PC-3 (cell line): ENCODE measurements around the gene FGFBP3. TPM values are rescaled to one million over a fixed set of nuclear protein-coding genes. Genes with fewer than 3 reads are reported as not detected.

ENCODE experiments used
- ATAC-seq: fragments of 200-7000 bp; cut with Tn5 transposase; 2 replicates; pipeline ENCODE4 v1.9.1; 2020; ENCODE audit warnings: mild to moderate bottlenecking, moderate library complexity
- BruUV-seq: library from RNA; stranded (reverse); fragments of 400-500 nt; replicated peaks from 2 replicates; lab custom pipeline; 2021; lab: Mats Ljungman, UMichigan
- CTCF ChIA-PET: fragments of 300-600 bp; sonication (Branson Sonifier 250); formaldehyde crosslinking; loops from one replicate; lab custom pipeline; 2022; ENCODE audit warnings: antibody characterized with exemption; lab: Charles Lee
- POLR2A ChIA-PET: fragments of 300-600 bp; sonication (Branson Sonifier 250); formaldehyde crosslinking; loops from one replicate; lab custom pipeline; 2022; ENCODE audit warnings: antibody characterized with exemption; ENCODE audit not compliant: unreplicated experiment; lab: Charles Lee
- DNase-seq: peaks from one replicate; pipeline ENCODE4 v3.0.0-alpha.2; 2015
- H2AFZ ChIP-seq: fragments of 300-600 bp; sonication (generic); 2 replicates; pipeline ENCODE4 v1.6.0; 2016; ENCODE audit warnings: antibody characterized with exemption, low read length
- H3F3A ChIP-seq: fragments of 300-600 bp; sonication (generic); one replicate; pipeline ENCODE4 v1.6.0; 2017; ENCODE audit warnings: antibody characterized with exemption, low read length, control low read depth, mild to moderate bottlenecking; ENCODE audit not compliant: unreplicated experiment
- H3K27ac ChIP-seq: fragments of 300-600 bp; sonication (generic); 2 replicates; pipeline ENCODE4 v1.5.1; 2016; ENCODE audit warnings: mild to moderate bottlenecking, low read length
- H3K27me3 ChIP-seq: fragments of 300-600 bp; sonication (generic); 2 replicates; pipeline ENCODE4 v1.6.1; 2016; ENCODE audit warnings: low read length, mixed read lengths
- H3K36me3 ChIP-seq: fragments of 300-600 bp; sonication (generic); 2 replicates; pipeline ENCODE4 v1.6.1; 2016; ENCODE audit warnings: low read depth, mixed run types, low read length, mixed read lengths
- H3K4me1 ChIP-seq: fragments of 300-600 bp; sonication (generic); 2 replicates; pipeline ENCODE4 v1.5.1; 2016; ENCODE audit warnings: low read length; ENCODE audit not compliant: insufficient read depth
- H3K4me2 ChIP-seq: fragments of 300-600 bp; sonication (generic); 2 replicates; pipeline ENCODE4 v1.6.0; 2016; ENCODE audit warnings: low read length
- H3K4me3 ChIP-seq: fragments of 300-600 bp; sonication (generic); 2 replicates; pipeline ENCODE4 v1.5.1; 2016; ENCODE audit warnings: mild to moderate bottlenecking, low read length, mixed read lengths
- H3K79me2 ChIP-seq: fragments of 300-600 bp; sonication (generic); 2 replicates; pipeline ENCODE4 v1.6.1; 2017; ENCODE audit warnings: low read length, mixed read lengths
- H3K9ac ChIP-seq: fragments of 300-600 bp; sonication (generic); 2 replicates; pipeline ENCODE4 v1.6.0; 2016; ENCODE audit warnings: mild to moderate bottlenecking, low read length
- H3K9me2 ChIP-seq: fragments of 300-600 bp; sonication (generic); replicated peaks from 2 replicates; pipeline ENCODE4 v1.6.1; 2016; ENCODE audit warnings: mixed run types, low read length, mixed read lengths
- H3K9me3 ChIP-seq: fragments of 300-600 bp; sonication (generic); 2 replicates; pipeline ENCODE4 v1.6.1; 2016; ENCODE audit warnings: low read length, mixed read lengths
- H4K20me1 ChIP-seq: fragments of 300-600 bp; sonication (generic); 2 replicates; pipeline ENCODE4 v1.6.1; 2016; ENCODE audit warnings: low read length, mixed read lengths
- EZH2 ChIP-seq: fragments of 300-600 bp; sonication (generic); IDR thresholded peaks from one replicate; pipeline ENCODE4 v1.6.1; 2017; ENCODE audit warnings: antibody characterized with exemption, mild to moderate bottlenecking, low read length; ENCODE audit not compliant: unreplicated experiment
- EZH2phosphoT487 ChIP-seq: fragments of 300-600 bp; sonication (generic); IDR thresholded peaks from 2 replicates; pipeline ENCODE4 v1.6.1; 2018; ENCODE audit warnings: mild to moderate bottlenecking, antibody characterized with exemption, low read length, borderline replicate concordance
- intact Hi-C: fragments of 100-400 bp; cut with micrococcal nuclease; formaldehyde crosslinking; loops from 2 replicates; pipeline ENCODE4 v1.9.0; 2023
- total RNA-seq: library from RNA; depleted of rRNA; stranded (reverse); fragments of >200 nt; gene quantifications from 2 replicates; pipeline ENCODE4 v1.2.3, GENCODE V29; 2014
- TF ChIP-seq, protein P1 (sequence below): fragments of 300-600 bp; sonication (generic); conservative IDR thresholded peaks from 2 replicates; pipeline ENCODE4 v1.5.1; 2017; ENCODE audit warnings: antibody characterized with exemption, low read depth, mild to moderate bottlenecking, low read length

The FGFBP3 gene
- total RNA-seq, 1 experiment from 2014 or later: 1.2 TPM

DNA sequence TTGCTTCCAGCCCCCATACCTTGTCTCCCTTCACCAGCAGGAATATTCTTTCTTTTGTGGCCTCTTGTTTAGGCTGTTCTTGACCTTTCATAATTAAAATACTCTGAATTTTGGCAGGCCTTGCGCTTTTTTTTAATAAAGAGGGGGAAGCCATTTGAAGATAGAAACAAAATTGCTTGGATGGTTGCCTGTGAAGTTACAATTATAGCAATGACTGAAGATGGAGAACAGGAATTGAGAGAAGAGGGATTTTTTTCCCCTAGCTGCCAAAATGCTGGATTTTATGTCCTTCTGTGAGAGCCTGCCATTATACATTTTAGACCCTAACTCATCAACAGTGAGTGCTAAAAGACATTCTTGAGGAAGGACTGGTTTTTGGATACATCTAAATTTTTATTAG is 24.8 kb downstream of the FGFBP3 start:
- no peaks in the 10 kb centered on the region for H4K20me1 ChIP-seq
- intact Hi-C loops: no loop called here
- H3K79me2 ChIP-seq: no peaks in the 10 kb centered on the region
- BruUV-seq: no TSS peak
- CTCF ChIA-PET: no interaction called here
- H2AFZ ChIP-seq: no peak overlapping the region
- DNase-seq: no peak
- no peak overlapping the region for H3K4me2 ChIP-seq
- H3K36me3 ChIP-seq: no peaks in the 10 kb centered on the region
- peaks cover 8% of the 10 kb centered on the region; the same call in 1 of the 2 replicates for H3K4me1 ChIP-seq
- POLR2A ChIA-PET: no interaction called here
- no peaks in the 10 kb centered on the region for H3K9me2 ChIP-seq
- no peak overlapping the region for H3K9ac ChIP-seq
- no peaks in the 10 kb centered on the region for H3K27me3 ChIP-seq
- H3K27ac ChIP-seq: no peak overlapping the region
- TF ChIP-seq EZH2: no peak
- no peak for TF ChIP-seq EZH2phosphoT487
- TF ChIP-seq, protein P1, sequence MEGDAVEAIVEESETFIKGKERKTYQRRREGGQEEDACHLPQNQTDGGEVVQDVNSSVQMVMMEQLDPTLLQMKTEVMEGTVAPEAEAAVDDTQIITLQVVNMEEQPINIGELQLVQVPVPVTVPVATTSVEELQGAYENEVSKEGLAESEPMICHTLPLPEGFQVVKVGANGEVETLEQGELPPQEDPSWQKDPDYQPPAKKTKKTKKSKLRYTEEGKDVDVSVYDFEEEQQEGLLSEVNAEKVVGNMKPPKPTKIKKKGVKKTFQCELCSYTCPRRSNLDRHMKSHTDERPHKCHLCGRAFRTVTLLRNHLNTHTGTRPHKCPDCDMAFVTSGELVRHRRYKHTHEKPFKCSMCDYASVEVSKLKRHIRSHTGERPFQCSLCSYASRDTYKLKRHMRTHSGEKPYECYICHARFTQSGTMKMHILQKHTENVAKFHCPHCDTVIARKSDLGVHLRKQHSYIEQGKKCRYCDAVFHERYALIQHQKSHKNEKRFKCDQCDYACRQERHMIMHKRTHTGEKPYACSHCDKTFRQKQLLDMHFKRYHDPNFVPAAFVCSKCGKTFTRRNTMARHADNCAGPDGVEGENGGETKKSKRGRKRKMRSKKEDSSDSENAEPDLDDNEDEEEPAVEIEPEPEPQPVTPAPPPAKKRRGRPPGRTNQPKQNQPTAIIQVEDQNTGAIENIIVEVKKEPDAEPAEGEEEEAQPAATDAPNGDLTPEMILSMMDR: no peak
- no peaks in the 10 kb centered on the region for H3K9me3 ChIP-seq
- ATAC-seq: no peak
- H3F3A ChIP-seq: no peaks in the 10 kb centered on the region
- no peak overlapping the region for H3K4me3 ChIP-seq

DNA sequence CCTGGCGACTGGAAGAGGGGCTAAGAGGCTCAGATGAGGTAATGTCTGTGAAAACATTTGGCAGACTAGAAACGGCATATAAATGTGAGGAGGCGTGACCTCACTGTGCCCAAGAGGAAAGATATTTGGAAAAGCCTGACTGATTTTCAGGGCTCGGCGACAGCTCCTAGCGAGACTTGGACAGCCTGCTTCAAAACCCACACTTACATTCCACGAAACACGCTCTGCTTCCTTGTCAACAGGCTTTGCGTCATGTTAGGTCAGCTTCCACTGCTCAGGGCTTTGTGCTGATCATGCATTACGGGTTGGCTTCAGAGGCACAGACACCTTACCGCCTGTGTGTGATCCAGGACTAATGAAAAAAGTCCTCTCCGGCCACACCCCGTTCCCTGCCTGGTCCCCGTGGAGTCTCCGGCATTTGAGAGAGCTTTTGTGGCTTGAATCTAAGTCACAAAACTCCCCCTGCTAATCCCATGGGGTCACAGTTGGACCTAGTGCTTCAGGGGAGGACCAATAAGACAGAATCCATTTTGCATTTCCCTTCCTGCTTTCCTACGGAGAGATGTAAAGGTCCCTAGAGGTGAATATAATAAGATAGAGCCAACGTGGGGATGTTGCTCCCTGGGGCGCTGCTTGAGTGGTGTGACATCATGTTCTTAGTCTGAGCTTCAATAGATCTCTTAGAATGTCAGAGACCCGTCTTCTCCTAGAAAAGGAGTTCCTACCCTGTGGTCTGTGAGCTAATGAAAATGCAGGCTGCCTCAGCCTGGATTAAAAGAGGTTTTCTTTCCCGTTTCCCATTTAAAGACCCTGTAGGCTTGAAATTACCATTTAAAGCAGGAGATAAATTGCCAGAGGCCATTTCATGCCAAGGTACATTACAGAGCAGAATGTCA is 25.5 kb downstream of the FGFBP3 start:
- ATAC-seq: no peak
- BruUV-seq: no TSS peak
- Histone ChIP-seq H3K27me3 (no peaks in the 10 kb centered on the region), H3K4me2 (no peak overlapping the region), H3K4me3 (no peak overlapping the region), H3K79me2 (no peaks in the 10 kb centered on the region), H4K20me1 (no peaks in the 10 kb centered on the region), H3F3A (no peaks in the 10 kb centered on the region), H3K9me2 (no peaks in the 10 kb centered on the region), H3K9ac (no peak overlapping the region), H2AFZ (no peak overlapping the region), H3K27ac (no peak overlapping the region), H3K4me1 (peaks cover 8% of the 10 kb centered on the region; the same call in 1 of the 2 replicates), H3K9me3 (no peaks in the 10 kb centered on the region), H3K36me3 (no peaks in the 10 kb centered on the region)
- CTCF ChIA-PET: no interaction called here
- POLR2A ChIA-PET: no interaction called here
- TF ChIP-seq, protein P1: no peak
- TF ChIP-seq EZH2 (no peak), EZH2phosphoT487 (no peak)
- intact Hi-C loops: no loop called here
- DNase-seq: no peak

DNA sequence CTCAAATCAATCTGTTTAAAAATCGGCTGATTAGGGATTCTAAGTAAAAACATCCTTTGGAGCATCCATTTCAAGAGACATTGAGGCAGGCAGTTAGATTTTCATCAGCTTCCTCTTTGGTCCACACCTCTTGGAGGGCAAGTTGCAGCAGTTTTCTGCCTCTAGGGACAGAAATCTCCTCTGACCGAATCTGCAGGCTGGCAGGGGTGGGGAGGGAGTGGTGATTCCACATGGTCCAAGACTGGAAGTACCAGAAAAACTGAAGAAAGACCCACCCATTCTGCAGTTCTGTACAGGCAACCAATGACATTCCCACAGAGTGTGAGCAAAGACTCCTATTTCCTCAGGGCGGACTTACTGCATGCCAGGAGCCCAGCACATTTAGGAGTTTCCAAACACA is 29.0 kb downstream of the FGFBP3 start:
- H3K4me3 ChIP-seq: no peak overlapping the region
- no peaks in the 10 kb centered on the region for H3F3A ChIP-seq
- peaks cover 8% of the 10 kb centered on the region; the same call in 1 of the 2 replicates for H3K4me1 ChIP-seq
- no peaks in the 10 kb centered on the region for H3K9me2 ChIP-seq
- TF ChIP-seq EZH2phosphoT487: no peak
- TF ChIP-seq EZH2: no peak
- TF ChIP-seq, protein P1: no peak
- no peaks in the 10 kb centered on the region for H3K36me3 ChIP-seq
- no TSS peak for BruUV-seq
- H3K27me3 ChIP-seq: no peaks in the 10 kb centered on the region
- ChIA-PET CTCF (no interaction called here), POLR2A (no interaction called here)
- H3K27ac ChIP-seq: no peak overlapping the region
- H4K20me1 ChIP-seq: no peaks in the 10 kb centered on the region
- no peak overlapping the region for H2AFZ ChIP-seq
- peak; percentile 71 for ATAC-seq
- DNase-seq: peak; percentile 70
- intact Hi-C loops: no loop called here
- H3K9ac ChIP-seq: no peak overlapping the region
- peak overlapping the region; percentile 13; the same call in 1 of the 2 replicates for H3K4me2 ChIP-seq
- no peaks in the 10 kb centered on the region for H3K79me2 ChIP-seq
- no peaks in the 10 kb centered on the region for H3K9me3 ChIP-seq
